SU-DHL-6 (cell line): ENCODE data around the gene KRABD2.

ENCODE experiments used
- CTCF ChIP-seq: fragments of 200-600 bp; sonication (generic); IDR thresholded peaks from one replicate; pipeline ENCODE4 v1.5.1; 2017; ENCODE audit warnings: antibody characterized with exemption, mild to moderate bottlenecking, low read length, moderate library complexity; ENCODE audit not compliant: insufficient read depth, poor library complexity, severe bottlenecking
- EZH2phosphoT487 ChIP-seq: fragments of 200-600 bp; sonication (generic), shearing (Covaris generic); conservative IDR thresholded peaks from 2 replicates; pipeline ENCODE4 v1.6.1; 2018; ENCODE audit warnings: mild to moderate bottlenecking, antibody characterized with exemption, low read length, moderate library complexity, mixed read lengths

GRCh38 chr17:8413328-8413727 lies 36.8 kb upstream of the KRABD2 start:
- TF ChIP-seq CTCF (no peak), EZH2phosphoT487 (no peak)
